Cardiac septum (tissue), 1 donor: ENCODE measurements around the gene CRADD. TPM values are rescaled to one million over a fixed set of nuclear protein-coding genes. Genes with fewer than 3 reads are reported as not detected.
"Not testable (repeated sequence)": the region's sequence is repeated elsewhere in the genome, so short reads cannot be mapped to it uniquely, and the experiment has no call there.

Source experiments
- DNase-seq: peaks from one replicate; pipeline ENCODE4 v3.0.0-alpha.2; 2020; ENCODE audit warnings: low spot score
- intact Hi-C: fragments of 100-400 bp; cut with DNase I; formaldehyde crosslinking; loops from one replicate; pipeline ENCODE4 v1.14.0; 2022
- total RNA-seq: library from RNA; stranded (reverse); fragmentation: NEBNext Ultra II Directional; extraction: Animal tissue kit (Norgen Biotek cat#: 25700); gene quantifications from one replicate; pipeline ENCODE4 v1.2.1, GENCODE V29; 2021
- donor health status: DM: no; HTN: no; CAD: no.

CRADD gene
- total RNA-seq, 1 donor from 2014 or later = 50.8 TPM

DNA sequence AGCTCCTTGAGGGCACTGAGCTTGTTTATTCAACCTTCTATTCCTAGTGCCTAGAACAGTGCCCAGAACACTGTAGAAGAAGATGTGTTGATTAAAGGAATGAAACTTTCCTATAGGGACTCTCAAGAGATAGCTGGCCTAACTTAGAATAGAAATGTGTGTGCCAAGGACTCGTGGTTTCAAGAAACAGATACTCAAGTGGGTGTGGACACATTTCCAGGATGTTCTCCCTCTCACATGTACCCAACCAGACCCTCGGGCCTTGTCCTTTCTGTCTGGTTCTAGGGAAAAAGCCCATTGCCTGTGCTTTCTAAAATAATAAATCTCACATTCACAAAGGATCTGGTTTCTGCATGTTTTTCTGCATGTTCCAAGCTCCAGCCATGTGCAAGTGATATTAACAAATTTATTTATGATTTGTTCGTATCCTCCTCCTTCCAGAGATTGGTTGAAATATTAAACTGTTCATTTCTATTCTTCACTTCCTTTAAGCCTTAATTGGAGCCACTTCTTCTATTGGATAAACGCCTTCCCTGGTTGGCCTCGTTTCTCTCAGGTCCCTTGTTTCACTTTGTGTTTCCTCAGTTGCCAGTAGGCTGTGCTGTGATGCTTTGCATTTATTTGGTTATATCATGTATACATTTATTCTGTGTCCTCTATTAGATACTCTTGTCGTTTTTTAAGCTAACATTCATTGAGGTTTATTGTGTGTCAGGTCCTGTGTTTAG, 89.8 kb downstream of the CRADD start:
- no peak for DNase-seq
- intact Hi-C loops = loop anchor here (2.0 to 5.0 kb wide), 4 partner anchors 212 to 335 kb away; no protein-coding TSS in a partner anchor

- intact Hi-C loops = loop anchor here (2.0 to 5.0 kb wide), 4 partner anchors 211 to 335 kb away; no protein-coding TSS in a partner anchor
- no peak for DNase-seq
These were observed 90.3 kb downstream of the CRADD start for GRCh38 chr12:93767524-93767863.

- intact Hi-C loops = no loop called here
- no peak for DNase-seq
These were observed 95.0 kb downstream of the CRADD start for GRCh38 chr12:93772003-93772700.

DNA sequence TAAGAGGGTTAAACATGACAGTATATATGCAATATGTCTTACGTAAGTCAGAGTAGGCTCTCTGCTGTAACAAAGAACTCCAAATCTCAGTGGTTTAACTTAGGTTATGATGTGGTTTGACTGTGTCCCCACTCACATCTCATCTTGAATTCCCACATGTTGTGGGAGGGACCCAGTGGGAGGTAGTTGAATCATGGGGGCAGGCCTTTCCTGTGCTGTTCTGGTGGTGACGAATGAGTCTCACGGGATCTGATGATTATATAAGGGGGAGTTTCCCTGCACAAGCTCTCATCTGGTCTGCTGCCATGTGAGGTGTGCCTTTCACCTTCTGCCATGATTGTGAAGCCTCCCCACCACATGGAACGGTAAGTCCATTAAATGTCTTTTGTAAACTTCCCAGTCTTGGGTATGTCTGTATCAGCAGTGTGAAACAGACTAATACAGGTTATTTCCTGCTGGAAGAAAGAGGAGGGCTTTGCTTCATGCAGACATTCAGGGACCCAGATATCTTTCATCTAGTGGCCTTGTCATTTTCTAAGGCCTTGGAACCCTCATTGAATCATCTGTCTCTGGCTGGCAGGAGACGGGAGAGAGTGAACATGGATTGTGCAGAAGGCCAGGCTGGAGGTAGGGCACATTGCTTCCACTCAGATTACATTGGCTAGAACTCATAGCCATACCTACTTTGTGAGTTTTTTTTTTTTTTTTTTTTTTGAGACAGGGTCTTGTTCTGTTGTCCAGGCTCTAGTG, 96.1 kb downstream of the CRADD start:
- intact Hi-C loops = no loop called here
- DNase-seq = no peak

DNA sequence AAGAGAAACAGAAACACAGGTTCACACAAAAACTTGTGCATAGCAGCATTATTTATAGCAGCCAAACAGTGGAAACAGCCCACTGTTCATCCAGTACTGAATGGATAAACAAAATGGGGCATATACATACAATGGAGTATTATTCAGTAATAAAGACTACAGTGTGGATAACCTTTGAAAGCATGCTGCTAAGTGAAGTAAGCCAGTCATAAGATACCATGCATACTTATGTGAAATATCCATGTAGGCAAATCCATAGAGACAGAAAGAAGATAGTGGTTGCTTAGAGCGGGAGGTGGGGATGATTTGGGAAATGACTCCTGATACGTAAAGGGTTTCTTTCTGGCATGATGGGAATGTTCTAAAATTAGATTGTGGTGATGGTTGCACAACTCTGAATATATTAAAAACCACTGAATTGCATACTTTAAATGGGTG, 99.4 kb downstream of the CRADD start:
- intact Hi-C loops = loop anchor here (5.0 kb wide), 1 partner anchor 36 kb away; no protein-coding TSS in a partner anchor
- DNase-seq = no peak

- intact Hi-C loops = loop anchor here (5.0 kb wide), 1 partner anchor 35 kb away; no protein-coding TSS in a partner anchor
- no peak for DNase-seq
These were observed 100.1 kb downstream of the CRADD start for GRCh38 chr12:93777254-93777653.

GRCh38 chr12:93778306-93778705, 101.1 kb downstream of the CRADD start:
- intact Hi-C loops = loop anchor here (2.0 to 5.0 kb wide), 2 partner anchors 34 to 38 kb away; no protein-coding TSS in a partner anchor
- no peak for DNase-seq

- intact Hi-C loops = loop anchor here (2.0 to 5.0 kb wide), 2 partner anchors 34 to 38 kb away; no protein-coding TSS in a partner anchor
These were observed 101.6 kb downstream of the CRADD start for GRCh38 chr12:93778766-93779165.

DNA sequence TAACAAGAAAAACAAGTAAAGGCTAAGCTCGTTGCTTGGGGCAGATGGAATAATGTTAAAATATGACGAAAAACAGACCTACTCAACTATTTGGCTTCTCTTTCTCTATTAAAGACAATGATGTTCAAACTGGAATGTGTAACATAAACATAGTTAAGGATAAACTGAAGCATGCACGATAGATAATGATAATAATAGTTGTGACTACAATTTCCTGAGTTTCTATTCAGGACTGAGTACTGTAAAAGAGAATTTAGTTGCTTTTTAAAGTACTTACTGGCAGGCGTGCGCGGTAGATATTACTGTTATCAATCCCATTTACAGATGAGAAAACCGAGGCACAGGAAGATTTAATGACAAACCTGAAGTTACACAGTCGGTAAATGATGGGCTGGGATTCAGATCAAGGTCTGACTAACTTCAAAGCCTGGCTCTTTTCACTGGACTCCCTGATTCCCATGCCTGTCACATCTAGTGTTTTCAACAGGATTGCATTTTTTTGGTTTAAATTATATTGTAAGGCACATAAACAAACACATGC, 103.0 kb downstream of the CRADD start:
- no peak for DNase-seq
- intact Hi-C loops = no loop called here

More at GRCh38 chr12:93778766-93779165, 101.6 kb downstream of the CRADD start:
- DNase-seq = no peak

DNA sequence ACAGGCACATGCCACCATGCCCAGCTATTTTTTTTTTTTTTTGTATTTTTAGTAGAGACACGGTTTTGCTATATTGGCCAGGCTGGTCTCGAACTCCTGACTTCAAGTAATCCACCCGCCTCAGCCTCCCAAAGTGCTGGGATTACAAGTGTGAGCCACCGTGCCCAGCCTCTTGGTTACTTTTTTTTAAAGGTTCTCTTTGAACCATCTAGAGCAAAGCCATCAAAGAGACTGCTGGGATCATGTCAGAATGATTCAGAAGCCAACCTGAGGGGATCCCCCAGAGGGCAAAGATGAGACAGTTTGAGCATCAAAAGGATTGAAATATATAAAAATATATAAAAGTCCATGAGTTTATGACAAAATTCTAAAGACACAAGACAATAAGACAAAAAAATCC, 103.7 kb downstream of the CRADD start:
- intact Hi-C loops, DNase-seq: not testable (repeated sequence)

GRCh38 chr12:93781961-93782360, 104.8 kb downstream of the CRADD start:
- intact Hi-C loops, DNase-seq: not testable (repeated sequence)

- intact Hi-C loops = no loop called here
These were observed 105.7 kb downstream of the CRADD start for GRCh38 chr12:93782853-93783252.

GRCh38 chr12:93783832-93784231, 106.7 kb downstream of the CRADD start:
- intact Hi-C loops = loop anchor here (2.0 kb wide), 1 partner anchor 213 kb away; no protein-coding TSS in a partner anchor
- DNase-seq = no peak

More at GRCh38 chr12:93782853-93783252, 105.7 kb downstream of the CRADD start:
- no peak for DNase-seq

GRCh38 chr12:93784339-93785086, 107.3 kb downstream of the CRADD start:
- intact Hi-C loops = loop anchor here (2.0 to 5.0 kb wide), 2 partner anchors 108 to 214 kb away; no protein-coding TSS in a partner anchor
- no peak for DNase-seq

GRCh38 chr12:93785249-93786010, 108.3 kb downstream of the CRADD start:
- intact Hi-C loops = loop anchor here (2.0 to 5.0 kb wide), 2 partner anchors 107 to 215 kb away; no protein-coding TSS in a partner anchor
- no peak for DNase-seq

GRCh38 chr12:93786656-93787397, 109.7 kb downstream of the CRADD start:
- intact Hi-C loops = loop anchor here (5.0 kb wide), 1 partner anchor 105 kb away; no protein-coding TSS in a partner anchor
- DNase-seq = no peak

GRCh38 chr12:93788853-93789252, 111.7 kb downstream of the CRADD start:
- intact Hi-C loops = loop anchor here (5.0 kb wide), 1 partner anchor 103 kb away; no protein-coding TSS in a partner anchor
- DNase-seq = no peak
